ENCODE results near the gene HEMGN. TPM values are rescaled to one million over a fixed set of nuclear protein-coding genes. Genes with fewer than 3 reads are reported as not detected.

Gene HEMGN
- total and polyA plus RNA-seq, 2 of the 13 experiments (the other 11 are each of a cell fraction or from before 2014, with no cell fraction given): not detected

DNA sequence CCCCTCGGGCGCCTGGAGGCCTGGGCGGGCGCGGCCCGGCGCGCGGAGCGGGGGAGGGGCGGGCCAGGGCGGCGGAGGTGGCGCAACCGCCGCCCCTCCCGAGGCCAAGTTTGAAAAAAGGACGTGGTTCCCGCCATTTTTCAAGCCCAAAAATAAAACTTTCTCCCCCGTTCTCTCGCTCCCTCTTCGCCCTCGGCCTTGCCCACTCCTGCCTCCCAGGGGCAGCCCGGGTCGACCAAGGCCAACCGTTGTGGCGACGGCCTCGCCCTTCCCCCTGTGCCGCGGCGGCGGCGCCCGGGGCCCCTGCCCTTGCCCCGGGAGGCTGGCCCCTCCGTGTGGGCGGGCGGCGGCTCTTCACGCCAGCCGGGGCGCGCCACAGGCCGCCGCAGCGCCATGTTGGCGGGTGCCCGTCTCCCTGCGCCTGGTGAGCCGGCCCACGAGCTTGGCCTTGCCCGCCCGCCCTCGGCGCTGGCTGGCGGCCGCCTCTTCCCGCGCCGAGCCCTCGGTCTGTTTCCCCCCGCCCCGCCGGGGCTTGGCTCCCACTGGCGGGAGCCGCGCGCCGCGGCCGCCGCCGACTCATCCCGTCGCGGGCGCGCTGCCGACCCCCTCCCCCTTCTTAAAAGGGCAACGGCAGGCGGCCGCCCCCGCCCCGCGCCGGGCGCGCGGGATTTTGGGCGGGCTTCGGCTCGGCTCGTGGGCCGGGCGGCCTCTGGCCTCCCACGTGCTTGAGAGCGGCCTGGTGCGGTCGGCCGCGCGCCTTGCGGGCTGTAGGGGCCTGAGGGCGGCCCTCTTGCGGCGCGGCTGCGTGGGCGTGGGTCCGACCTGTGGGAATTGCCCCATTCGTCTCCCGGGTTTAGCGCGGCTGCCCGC is 46.5 kb upstream of the HEMGN start (continued):
- TF ChIP-seq, protein P1, sequence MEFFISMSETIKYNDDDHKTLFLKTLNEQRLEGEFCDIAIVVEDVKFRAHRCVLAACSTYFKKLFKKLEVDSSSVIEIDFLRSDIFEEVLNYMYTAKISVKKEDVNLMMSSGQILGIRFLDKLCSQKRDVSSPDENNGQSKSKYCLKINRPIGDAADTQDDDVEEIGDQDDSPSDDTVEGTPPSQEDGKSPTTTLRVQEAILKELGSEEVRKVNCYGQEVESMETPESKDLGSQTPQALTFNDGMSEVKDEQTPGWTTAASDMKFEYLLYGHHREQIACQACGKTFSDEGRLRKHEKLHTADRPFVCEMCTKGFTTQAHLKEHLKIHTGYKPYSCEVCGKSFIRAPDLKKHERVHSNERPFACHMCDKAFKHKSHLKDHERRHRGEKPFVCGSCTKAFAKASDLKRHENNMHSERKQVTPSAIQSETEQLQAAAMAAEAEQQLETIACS (CRISPR knock-in tag; IDR thresholded peaks at IDR 0.05): peak; percentile 71
- TF ChIP-seq ZSCAN20 (CRISPR knock-in tag; IDR thresholded peaks at IDR 0.05; ENCODE audit: borderline replicate concordance) (peak; percentile 36; the same call in 1 of the 2 replicates), MYNN (CRISPR knock-in tag; IDR thresholded peaks at IDR 0.05; ENCODE audit: low read depth) (no peak), ZNF709 (CRISPR knock-in tag; IDR thresholded peaks at IDR 0.05) (peak; percentile 24; the same call in 1 of the 2 replicates), MAF1 (CRISPR knock-in tag; IDR thresholded peaks at IDR 0.05; ENCODE audit: borderline replicate concordance) (no peak)
- TF ChIP-seq, protein P2, sequence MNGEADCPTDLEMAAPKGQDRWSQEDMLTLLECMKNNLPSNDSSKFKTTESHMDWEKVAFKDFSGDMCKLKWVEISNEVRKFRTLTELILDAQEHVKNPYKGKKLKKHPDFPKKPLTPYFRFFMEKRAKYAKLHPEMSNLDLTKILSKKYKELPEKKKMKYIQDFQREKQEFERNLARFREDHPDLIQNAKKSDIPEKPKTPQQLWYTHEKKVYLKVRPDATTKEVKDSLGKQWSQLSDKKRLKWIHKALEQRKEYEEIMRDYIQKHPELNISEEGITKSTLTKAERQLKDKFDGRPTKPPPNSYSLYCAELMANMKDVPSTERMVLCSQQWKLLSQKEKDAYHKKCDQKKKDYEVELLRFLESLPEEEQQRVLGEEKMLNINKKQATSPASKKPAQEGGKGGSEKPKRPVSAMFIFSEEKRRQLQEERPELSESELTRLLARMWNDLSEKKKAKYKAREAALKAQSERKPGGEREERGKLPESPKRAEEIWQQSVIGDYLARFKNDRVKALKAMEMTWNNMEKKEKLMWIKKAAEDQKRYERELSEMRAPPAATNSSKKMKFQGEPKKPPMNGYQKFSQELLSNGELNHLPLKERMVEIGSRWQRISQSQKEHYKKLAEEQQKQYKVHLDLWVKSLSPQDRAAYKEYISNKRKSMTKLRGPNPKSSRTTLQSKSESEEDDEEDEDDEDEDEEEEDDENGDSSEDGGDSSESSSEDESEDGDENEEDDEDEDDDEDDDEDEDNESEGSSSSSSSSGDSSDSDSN (CRISPR knock-in tag; IDR thresholded peaks at IDR 0.05): peak; percentile 19; the same call in 1 of the 2 replicates
- TF ChIP-seq, protein P3, sequence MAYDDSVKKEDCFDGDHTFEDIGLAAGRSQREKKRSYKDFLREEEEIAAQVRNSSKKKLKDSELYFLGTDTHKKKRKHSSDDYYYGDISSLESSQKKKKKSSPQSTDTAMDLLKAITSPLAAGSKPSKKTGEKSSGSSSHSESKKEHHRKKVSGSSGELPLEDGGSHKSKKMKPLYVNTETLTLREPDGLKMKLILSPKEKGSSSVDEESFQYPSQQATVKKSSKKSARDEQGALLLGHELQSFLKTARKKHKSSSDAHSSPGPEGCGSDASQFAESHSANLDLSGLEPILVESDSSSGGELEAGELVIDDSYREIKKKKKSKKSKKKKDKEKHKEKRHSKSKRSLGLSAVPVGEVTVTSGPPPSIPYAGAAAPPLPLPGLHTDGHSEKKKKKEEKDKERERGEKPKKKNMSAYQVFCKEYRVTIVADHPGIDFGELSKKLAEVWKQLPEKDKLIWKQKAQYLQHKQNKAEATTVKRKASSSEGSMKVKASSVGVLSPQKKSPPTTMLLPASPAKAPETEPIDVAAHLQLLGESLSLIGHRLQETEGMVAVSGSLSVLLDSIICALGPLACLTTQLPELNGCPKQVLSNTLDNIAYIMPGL (CRISPR knock-in tag; IDR thresholded peaks at IDR 0.05; ENCODE audit: borderline replicate concordance in 1 of 2, low read depth in 1 of 2): peak in 1 of 2 experiments; percentile 35; a peak in 1 of 4 replicates
- TF ChIP-seq, protein P4, sequence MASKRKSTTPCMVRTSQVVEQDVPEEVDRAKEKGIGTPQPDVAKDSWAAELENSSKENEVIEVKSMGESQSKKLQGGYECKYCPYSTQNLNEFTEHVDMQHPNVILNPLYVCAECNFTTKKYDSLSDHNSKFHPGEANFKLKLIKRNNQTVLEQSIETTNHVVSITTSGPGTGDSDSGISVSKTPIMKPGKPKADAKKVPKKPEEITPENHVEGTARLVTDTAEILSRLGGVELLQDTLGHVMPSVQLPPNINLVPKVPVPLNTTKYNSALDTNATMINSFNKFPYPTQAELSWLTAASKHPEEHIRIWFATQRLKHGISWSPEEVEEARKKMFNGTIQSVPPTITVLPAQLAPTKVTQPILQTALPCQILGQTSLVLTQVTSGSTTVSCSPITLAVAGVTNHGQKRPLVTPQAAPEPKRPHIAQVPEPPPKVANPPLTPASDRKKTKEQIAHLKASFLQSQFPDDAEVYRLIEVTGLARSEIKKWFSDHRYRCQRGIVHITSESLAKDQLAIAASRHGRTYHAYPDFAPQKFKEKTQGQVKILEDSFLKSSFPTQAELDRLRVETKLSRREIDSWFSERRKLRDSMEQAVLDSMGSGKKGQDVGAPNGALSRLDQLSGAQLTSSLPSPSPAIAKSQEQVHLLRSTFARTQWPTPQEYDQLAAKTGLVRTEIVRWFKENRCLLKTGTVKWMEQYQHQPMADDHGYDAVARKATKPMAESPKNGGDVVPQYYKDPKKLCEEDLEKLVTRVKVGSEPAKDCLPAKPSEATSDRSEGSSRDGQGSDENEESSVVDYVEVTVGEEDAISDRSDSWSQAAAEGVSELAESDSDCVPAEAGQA (IDR thresholded peaks at IDR 0.05; ENCODE audit: low read depth): no peak
- TF ChIP-seq, protein P4 (CRISPR knock-in tag; IDR thresholded peaks at IDR 0.05; ENCODE audit: borderline replicate concordance): peak; percentile 47
